Measurements from ENCODE around the gene SEC23A.
"Not testable (repeated sequence)": the region's sequence is repeated elsewhere in the genome, so short reads cannot be mapped to it uniquely, and the experiment has no call there.

SEC23A gene

DNA sequence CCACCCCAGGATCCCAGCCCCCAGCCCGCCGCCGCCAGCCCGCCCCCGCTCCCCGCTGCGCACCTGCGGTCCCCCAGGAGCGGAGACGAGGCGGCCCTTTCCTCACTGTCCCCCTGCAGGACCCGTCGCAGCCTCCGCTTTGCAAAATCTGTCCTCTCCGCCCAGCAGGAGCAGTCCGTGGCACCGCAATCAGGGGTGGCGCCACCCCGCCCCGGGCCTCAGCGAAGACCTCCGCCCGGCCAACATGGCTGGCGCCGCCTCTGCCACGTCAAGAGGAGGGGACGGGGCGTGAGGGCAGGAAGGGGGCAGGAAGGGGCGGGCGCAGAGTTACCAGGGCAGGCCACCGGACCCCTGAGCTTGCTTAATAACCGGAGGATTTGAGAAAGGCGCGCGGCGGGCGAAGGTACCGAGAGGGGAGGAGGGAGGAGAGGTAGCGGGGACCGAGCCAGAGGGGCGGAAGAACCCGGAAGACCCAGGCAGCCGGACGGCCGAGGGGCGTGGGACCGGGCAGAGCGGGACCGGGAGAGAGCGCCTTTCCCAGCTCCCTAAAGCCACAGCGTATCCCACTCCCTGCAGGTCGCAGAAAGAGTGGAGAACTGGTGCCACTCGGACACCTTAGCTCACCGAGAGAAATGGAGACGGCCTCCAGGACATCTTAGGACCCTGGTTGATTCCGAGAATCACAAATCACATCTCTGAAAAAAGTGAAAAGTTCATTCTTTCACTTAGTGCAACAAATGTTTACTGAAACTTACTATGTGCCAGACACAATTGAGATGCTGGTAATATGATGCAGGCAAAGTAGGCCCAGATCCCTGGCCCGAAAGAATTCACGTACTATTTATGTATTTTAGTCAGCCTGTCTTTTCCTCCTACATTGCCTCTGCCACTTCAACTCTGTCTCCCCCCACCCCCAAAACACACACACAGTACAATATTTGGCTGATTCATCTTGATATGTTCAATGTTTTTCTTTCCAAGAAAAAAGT, at the start of gene SEC23A:
TSS of gene SEC23A (minus strand) at position 267 of the 989 bp plus-strand sequence. CDS start 7,117 bp downstream, outside the sequence.
- DNase-seq: peak; percentile 56

DNA sequence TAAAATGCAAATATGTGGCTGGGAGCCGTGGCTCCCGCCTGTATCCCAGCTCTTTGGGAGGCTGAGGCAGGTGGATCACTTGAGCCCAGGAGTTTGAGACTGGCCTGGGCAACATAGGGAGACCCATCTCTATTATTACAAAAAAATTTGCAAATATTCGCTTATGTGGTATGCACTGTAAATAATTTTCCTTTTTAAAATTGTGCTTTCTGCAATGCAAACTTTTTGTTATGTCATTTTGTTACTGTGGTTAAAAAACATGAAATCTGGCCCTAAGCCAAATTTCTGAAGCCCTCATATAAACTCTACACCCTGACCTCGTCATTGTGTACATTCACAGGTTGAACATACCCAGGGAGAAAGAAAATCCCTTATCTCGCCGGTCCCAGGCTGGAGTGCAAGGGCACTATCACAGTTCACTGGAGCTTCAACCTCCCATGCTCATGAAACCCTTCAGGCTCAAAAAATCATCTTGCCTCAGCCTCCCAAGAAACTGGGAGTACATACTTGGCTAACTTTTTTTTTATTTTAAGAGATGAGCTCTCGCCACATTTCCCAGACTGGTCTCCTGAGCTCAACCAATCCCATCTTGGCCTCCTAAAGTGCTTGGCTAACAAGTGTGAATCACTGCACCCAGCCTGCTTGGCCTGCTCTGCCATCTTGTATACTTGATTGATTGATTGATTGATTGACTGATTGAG, 42.4 kb upstream of the SEC23A start:
- DNase-seq: no peak

DNA sequence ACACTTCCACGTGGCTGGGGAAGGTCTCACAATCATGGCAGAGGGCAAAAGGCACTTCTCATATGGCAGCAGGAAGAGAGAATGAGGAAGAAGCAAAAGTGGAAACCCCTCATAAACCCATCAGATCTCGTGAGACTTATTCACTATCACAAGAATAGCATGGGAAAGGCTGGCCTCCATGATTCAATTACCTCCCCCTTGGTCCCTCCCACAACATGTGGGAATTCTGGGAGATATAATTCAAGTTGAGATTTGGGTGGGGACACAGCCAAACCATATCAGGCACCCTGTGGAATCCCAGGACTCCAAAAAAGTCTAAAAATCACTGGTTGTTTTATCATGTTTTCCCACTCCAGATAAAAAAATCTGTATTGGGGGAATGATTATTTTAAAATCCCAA, 40.2 kb upstream of the SEC23A start:
- not testable (repeated sequence) for DNase-seq

GRCh38 chr14:39141623-39142022, 38.6 kb upstream of the SEC23A start:
- not testable (repeated sequence) for DNase-seq

DNA sequence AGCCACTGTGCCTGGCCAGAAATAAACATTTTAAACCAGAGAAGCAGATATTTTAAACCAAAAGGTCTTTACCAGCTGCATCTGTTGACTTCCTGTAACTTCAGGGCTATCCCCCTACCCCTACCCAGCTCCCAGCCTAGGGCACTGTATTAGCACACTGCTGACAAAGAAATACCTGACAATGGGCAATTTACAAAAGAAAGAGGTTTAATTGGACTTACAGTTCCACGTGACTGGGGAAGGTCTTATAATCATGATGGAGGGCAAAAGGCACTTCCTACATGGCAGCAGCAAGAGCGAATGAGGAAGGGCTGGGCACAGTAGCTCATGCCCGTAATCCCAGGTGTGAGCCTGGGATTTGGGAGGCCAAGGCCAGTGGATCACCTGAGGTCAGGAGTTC, 37.1 kb upstream of the SEC23A start:
- no peak for DNase-seq

- no peak for DNase-seq
These were observed 35.4 kb upstream of the SEC23A start for GRCh38 chr14:39138440-39138839.

DNA sequence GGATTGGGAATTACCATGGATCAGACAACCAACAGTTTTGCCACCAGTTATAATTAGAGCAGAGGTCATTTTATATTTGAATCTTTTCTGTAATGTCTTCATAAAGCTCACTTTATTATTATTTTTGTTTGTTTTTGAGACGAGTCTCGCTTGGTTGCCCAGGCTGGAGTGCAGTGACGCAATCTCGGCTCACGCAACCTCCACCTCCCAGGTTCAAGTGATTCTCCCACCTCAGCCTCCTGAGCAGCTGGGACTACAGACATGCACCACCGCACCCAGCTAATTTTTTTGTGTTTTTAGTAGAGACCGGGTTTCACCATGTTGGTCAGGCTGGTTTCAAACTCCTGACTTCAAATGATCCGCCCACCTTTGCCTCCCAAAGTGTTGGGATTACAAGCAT, 34.8 kb upstream of the SEC23A start:
- DNase-seq: not testable (repeated sequence)

- DNase-seq: no peak
These were observed 19.5 kb upstream of the SEC23A start for GRCh38 chr14:39122330-39123138.

DNA sequence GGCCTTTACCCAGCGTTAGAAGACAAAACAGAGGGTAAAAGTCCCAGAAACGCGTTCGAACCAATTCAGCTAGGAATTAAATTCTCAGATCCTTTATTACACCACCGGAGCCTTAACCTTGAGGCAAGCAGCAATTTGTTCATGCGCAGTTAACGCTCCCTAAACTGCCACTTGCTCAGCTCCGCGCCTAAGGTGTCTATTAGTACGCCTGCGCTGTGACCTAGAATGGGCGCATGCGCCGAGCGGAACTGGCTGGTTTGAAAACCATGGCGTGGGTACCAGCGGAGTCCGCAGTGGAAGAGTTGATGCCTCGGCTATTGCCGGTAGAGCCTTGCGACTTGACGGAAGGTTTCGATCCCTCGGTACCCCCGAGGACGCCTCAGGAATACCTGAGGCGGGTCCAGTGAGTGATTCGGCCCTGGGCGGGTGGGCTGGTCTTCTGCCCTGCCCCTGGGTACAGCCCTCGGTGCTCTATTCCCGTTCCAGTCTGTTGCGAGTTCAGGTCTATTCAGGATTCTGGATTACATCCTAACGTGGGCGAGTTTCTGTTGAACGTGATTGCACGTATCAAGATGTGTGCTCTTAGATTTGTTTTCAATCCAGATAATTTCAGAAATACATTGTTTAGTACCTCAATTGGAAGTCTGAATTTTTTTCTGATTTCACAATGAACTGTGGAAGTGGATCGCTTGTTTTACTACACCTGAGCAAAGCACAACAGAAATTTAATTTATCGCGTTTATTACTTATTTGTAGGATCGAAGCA, 11.2 kb upstream of the SEC23A start, which contains the start of gene GEMIN2:
TSS of gene GEMIN2 (plus strand) at position 251 of the 766 bp plus-strand sequence. CDS start at position 267, 16 bp downstream.
- DNase-seq: peak; percentile 96

- DNase-seq: no peak
These were observed 10.6 kb upstream of the SEC23A start for GRCh38 chr14:39113685-39114072.

DNA sequence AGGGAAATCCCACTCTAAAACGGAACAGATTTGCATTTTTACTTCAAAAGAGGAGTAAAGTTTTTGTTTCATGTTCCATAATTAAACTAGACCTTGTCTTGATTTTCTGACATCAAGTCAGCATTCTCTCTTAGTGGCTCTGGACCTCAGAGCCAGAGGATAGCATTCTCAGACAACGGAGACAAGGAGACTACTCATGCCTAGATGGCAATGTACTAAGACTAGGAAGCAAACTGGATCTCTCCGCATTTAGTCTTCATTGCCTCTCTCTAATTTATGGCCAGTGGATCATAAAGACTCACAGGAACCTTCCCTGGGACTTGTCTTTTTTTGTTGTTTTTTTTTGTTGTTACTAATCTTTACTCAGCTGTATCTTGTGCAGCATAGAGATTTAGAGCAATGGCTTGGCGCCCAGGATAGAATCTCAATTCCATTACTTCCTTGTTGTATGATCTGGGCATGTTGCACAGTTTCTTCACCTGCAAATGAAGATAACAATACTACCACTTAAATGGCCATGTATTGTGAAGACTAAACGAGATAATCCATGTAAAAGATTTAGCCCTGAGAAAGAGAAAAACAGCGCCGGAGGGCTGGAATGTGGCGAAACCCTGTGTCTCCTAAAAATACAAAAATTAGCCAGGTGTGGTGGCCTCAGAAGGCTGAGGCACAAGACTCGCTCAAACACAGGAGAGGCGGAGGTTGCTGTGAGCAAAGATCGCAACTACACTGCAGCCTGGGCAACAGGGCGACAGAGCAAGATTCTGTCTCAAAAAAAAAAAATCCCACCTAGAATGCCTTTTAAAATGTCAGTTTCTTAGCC, 7.1 kb upstream of the SEC23A start:
- DNase-seq: no peak

GRCh38 chr14:39108791-39109190, 5.8 kb upstream of the SEC23A start:
- DNase-seq: no peak

GRCh38 chr14:39107591-39107996, 4.6 kb upstream of the SEC23A start:
- peak; percentile 20 for DNase-seq

GRCh38 chr14:39104078-39104801, 1.2 kb upstream of the SEC23A start:
- not testable (repeated sequence) for DNase-seq

DNA sequence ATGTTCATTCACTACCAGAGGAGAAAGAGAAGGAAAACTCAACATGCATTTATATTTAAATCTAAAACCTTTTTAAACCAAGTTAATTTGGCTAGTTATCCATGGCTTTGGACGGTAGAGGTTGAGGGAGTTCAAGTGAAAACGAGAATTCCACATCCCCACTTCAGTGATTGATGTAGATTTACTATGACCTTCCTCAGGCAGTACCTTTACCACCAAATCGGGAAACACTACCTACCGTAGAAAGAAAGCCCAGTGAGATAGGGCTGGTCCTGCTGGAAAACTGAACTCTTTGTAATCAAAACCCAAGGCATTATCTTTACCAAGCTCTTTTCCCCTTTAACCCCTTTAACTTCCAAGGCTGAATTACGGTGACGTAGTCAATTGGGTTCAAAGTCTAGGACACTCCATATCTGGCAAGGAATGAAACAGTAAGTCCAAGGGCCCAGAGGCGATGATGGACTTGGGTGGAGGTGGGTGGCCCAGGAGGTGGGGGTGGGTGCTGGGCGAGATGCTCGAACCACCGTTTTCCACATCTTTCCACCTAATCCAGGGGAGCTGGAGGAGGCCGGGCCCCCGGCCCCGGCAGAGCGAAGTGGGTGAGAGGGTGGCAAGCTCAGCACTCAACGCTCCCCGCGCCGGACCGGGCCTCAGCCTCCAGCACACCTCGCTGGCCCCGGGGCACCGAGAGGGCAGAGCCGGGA, 618 bp downstream of the SEC23A start:
- DNase-seq: no peak

- DNase-seq: no peak
These were observed 3.3 kb downstream of the SEC23A start for GRCh38 chr14:39099748-39100147.

- DNase-seq: not testable (repeated sequence)
These were observed 3.8 kb downstream of the SEC23A start for GRCh38 chr14:39099215-39099614.

DNA sequence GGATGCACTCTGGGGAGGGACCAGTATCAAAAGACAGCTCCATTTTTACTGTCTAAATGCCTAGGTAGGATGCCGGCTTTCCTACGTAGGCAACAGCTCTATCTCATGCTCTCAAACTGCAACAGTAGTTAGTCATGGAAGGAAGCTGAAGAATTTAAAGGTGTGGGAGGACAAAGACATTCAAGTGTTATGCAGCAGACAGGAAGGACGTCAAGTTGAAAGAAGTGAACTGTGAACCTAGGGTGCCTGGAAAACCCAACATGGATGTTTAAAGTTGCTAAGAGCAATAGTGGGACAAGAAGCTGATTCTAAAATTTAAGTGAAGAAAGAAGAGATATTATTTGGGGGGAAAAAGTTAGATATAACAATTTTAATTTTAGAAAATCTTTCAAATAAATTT, 5.9 kb downstream of the SEC23A start:
- no peak for DNase-seq

DNA sequence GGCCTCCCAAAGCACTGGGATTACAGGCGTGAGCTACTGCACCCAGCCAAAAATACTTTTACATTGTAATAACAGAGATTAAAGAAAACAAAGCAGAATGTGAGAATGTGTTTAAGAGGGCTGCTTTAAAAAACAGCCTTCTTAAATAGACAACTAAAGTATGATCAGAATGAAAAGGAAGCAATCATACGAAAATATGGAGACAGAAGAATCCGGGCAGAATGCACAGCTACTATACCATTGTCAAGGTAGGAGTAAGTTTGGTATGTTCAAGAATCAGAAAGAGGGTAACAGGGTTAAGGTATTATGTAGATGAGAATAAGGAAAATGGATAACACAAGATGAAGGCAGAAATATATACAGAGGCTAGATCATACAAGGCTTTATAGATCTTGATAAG, 8.5 kb downstream of the SEC23A start:
- no peak for DNase-seq

DNA sequence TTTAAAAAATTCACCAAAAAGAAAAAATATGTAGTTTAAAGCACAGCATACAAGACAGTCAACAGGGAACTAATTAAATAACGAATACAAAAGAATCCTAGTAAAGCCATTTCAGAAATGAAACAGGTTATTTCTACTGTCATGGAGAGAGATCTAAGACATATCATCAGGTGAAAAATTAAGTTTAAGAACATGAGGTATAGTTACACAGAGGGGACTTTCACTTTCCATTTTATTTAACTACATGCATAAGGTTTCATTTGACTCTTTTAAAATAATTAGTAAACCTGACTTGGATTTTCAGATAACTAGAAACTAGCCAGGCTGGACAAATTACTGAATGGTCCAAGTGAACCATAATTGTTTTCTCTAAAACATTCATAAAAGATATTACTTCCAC, 11.3 kb downstream of the SEC23A start:
- DNase-seq: no peak

Measured in NCI-H2107 (cell line).